ENCODE data around the gene PRKCA.
"Not testable (repeated sequence)": the region's sequence is repeated elsewhere in the genome, so short reads cannot be mapped to it uniquely, and the experiment has no call there.

Gene PRKCA

DNA sequence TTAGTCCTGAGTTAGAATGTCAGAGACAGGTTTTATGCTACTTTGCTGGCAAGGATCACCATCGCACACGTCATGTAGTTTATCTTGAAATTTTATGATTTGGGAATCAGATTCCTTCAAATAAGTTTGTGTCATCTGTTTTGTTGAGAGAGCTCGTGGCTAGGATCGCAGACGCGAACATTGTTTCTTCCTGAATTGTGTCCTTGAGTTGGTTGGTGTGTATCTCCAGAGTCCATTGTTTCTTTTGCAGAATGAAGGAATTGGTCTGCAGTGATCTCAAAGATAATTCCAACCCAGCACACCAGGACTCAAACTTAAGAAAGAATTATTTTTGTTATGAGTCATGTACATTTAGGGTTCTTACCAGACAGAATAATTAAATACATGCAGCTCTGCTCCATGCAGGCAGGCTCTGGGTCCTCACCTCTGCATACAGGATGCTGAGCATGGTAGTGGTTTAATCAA is 51.6 kb downstream of the PRKCA start:
- no peak for DNase-seq (ENCODE audit: low read depth)

DNA sequence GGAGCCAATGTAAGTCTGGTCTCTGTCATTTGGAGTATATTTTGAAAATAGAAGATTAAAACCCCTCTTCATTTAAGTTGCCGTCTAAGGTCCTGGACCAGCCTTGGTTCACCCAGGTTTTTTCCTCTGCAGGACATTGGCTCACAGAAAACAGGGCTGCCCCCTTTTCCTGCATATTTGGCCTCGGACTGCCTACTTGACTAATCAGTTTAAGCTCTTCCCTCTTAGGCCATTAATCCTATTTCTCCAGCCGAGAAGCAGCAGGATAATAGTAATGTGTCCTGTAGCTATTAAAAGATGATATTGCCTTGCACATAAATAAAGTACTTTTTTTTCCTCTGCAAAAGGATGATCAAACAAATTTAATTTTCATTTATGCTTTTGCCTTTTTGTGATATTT is 52.1 kb downstream of the PRKCA start:
- no peak for DNase-seq (ENCODE audit: low read depth)

DNA sequence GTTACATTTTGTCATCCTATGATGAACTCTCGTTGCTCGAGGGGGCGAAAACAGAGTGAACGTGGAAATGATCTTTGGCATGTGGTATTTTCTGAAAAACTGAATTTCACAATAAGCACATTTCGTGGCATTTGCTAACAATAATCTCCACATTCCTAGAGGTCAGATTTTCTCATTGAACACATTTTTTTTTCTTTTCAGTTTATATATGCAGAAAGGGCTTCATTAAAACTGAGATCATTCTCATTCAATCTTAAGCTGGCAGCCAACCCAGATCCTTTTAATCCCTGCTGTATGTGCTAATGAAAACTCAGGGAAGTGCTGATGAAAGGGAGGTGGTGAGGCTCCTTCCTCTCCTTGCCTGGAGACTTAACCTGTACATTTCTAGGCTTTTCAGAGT is 52.6 kb downstream of the PRKCA start:
- no peak for DNase-seq (ENCODE audit: low read depth)

DNA sequence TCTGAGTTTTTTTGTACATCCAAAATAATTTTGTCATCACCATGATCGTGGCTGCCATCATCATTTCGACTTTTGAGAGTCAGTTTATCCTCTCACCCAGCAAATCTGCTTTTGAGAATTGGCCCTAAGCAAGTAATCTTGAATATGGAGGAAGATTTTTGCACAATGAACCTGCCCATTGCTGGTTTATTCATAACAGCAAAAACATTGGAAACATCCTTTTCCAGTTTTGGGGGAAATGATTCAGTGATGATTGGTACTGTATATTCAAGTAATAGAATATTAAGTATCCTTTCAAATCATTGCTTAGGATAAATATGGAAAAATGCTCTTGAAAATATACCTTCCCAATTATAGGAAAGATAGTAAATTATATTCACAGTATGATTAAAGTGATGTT is 53.1 kb downstream of the PRKCA start:
- DNase-seq (ENCODE audit: low read depth), result no peak

DNA sequence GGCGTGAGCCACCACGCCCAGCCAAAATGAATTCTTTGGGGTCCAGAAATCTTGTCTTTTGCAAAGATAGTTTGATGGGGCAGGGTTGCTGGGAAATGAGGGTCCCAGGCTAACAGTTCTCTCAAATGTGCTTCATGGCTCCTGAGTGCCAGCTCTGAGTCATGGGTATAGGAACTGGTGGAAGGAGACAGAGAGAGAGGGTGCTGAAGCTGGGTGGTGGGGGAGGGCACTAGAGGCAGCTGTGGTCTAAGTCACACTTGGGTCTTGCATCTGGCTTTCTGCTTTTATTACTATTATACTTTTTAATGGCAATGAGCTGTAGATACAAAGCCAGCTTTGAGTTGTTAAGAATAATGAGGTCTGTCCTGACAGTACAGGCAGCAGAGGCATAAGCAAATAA is 54.6 kb downstream of the PRKCA start:
- DNase-seq (ENCODE audit: low read depth), result no peak

DNA sequence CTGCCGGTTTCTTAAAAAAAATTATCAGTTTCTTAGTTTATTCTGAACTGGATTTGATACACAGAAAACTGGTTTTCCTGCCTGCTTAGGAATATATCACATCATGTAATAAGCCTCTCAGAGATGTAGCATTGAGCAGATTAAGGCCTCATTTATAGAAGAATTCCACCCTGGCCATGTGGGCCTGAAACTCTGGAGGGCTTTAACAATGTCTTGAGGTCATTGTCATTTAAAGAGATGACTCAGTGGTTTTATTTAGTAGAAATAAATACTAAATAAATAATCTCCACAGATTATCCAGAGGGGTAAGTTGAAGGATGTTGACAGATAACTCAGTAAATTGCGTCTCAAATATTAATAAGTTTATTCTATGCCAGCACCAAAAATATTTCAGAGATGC is 56.9 kb downstream of the PRKCA start:
- DNase-seq (ENCODE audit: low read depth), result no peak

DNA sequence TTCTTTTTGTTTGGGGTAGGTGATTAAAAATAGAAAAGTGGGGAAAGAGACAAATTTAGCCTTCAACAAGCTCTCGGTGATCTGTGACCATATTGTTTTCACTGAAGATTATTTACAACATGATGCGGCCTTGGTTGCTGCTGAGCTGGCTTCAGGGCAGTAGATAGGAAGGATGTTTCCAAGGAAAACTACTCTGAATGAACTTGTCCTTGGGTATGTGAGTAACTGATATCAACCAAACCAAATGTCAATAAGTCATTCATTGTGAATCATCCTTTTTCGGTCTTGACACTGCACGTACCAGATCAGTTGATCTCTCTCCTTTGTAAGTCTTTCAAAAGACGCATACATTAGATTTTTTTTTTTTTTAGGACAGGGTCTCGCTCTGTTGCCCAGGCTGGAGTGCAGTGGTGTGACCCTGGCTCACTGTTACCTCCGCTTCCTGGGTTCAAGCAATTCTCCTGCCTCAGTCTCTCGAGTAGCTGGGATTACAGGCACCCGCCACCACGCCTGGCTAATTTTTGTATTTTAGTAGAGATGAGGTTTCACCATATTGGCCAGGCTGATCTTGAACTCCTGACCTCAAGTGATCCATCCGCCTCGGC is 58.6 kb downstream of the PRKCA start:
- DNase-seq (ENCODE audit: low read depth), result not testable (repeated sequence)

DNA sequence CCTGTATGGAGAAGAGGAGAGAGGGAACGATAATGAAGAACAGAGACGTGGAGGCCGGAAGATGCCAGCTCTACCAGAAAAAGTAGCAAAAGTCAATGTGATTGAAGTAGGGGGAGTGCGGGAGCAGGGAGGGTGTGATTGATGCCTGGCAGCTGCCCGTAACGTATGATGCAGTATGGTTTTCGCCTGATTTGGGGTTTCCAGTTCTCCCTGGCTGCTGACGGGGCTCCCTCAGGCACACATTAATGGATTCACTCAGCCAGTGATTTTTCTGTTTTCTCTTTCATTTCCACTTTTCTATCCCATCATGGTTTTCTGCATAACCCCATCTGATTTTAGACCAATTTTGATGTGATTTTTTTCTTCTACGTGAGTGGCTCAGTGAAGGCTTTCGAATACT is 62.1 kb downstream of the PRKCA start:
- no peak for DNase-seq (ENCODE audit: low read depth)

DNA sequence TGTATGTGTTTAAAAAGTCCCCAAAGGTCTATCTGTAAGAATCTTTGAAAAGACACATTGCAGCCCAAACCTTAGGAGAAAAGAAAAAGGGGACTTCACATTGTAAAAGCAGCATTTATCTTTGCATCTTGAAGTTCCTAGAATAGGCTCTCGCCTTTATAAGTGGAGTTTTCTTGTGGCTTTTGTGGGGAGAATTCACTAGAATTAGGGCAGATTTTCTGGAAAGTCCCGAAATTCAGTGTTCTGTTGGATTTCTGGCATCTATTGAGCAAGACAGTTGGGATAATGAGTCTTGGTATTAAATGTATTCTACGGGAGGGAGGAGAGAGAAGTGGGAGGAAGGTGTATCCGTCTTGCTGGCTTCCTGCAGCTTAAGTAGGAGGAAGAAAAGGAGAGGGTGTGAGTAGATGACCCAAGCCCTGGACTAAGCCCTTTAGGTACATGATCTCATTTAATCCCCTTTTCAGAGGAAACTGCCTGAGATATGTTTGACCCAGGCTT is 62.6 kb downstream of the PRKCA start:
- DNase-seq (ENCODE audit: low read depth), result no peak

DNA sequence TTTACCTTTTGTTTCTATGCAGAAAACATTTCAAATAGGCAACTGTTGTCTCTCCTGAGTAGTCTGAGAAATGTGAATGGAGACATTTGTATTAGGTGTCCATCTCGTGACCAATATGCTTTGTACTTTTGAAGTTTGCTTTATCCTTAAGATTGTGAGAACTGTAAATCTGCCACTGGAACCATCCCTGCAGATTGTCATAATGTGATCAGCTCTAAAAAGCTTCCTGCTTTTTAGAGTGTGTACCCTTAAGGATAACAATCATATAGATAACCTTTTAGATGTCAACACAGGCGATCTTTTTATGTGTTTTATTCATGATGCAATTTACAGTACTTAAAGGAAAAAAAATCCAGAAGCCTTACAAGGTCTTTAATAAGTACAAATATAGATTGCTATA is 63.5 kb downstream of the PRKCA start:
- no peak for DNase-seq (ENCODE audit: low read depth)

DNA sequence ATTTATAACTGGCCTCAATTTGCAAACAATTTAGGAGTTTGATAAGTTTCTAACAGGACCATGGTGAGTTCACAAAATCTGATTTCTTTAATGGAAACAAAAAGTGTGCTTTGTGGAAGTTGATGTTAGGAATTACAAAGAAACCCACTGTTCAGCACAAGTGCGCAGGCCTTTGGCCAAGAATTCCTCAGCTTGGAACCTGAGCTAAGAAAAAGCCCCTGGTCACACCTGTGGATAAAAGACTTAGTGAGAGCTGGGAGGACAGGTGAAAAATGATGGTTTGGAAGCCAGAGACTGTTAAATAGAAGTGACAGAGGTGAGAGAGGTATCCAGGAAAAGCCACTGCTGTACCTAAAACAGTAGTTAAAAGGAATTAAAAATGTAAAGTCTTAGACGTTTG is 64.7 kb downstream of the PRKCA start:
- DNase-seq (ENCODE audit: low read depth), result no peak

DNA sequence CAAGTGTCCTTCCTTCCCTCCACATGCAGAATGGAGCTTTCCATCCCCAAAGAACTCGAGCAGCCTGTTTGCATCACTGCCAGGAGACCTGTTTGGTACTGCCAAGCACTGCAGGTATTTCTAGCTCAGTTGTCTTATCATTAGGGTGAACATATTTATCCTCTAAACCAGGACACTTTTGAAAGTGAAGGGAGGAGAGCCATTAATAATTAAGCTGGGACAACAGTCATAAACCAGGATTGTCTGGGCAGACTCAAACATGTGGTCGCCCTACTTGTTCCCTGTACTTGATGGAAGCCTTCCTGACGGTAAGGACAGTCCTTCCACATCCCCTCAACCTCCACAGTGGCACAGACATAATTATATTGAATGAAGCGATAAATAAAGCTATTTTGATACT is 67.4 kb downstream of the PRKCA start:
- no peak for DNase-seq (ENCODE audit: low read depth)

DNA sequence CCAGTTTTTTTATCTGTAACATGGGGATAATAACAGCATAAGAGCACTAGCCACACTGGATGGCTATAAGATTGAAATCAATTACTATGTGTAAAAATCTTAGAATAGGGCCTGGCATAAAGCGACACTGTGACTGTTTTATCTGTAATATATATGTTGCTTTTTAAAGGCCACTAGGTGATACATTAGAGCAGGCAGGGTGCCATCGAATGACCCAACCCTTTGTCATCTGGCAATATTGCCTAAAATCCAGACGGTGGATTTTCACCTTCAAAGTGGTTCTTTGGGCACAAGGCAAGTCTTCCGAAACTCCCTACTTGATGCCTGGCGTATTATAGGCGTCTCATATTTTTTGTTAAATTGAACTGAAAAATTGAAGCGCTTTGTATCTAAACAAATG is 69.1 kb downstream of the PRKCA start:
- DNase-seq (ENCODE audit: low read depth), result no peak

DNA sequence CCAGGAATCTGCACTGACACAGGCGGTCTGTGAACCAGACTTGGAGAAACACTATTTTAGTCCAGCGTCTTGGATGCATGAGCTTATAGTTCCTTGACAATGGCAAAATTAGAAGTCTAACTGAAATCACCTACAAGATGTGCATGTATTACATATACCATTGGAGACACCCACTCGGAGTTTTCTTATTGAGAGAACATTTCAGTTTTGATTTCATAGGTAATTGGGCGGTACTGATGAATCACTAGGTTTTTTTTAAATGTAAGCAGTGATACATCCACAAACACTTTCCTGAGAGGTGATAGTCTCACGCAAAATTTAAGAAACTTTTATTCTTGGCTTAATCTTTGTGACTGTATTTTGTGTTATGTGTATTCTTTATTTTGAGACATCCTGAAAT is 69.8 kb downstream of the PRKCA start:
- DNase-seq (ENCODE audit: low read depth), result no peak

DNA sequence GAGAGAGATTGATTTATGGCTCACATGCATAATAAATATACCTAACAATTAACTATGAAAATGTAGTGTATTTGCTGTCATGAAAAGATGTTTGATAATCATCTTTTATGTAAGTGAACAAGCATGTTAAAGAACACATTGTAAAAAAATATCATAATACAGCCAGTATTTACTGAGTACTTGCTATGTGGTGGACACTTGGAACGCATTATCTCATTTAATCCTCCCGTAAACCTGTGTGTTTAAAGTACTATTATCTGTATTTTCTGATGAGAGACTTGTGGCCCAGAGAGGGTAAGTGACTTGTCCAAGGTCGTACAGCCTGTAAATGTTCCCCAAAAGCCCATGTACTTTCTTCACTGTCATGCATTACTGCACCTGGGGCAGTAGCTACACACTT is 70.7 kb downstream of the PRKCA start:
- no peak for DNase-seq (ENCODE audit: low read depth)

DNA sequence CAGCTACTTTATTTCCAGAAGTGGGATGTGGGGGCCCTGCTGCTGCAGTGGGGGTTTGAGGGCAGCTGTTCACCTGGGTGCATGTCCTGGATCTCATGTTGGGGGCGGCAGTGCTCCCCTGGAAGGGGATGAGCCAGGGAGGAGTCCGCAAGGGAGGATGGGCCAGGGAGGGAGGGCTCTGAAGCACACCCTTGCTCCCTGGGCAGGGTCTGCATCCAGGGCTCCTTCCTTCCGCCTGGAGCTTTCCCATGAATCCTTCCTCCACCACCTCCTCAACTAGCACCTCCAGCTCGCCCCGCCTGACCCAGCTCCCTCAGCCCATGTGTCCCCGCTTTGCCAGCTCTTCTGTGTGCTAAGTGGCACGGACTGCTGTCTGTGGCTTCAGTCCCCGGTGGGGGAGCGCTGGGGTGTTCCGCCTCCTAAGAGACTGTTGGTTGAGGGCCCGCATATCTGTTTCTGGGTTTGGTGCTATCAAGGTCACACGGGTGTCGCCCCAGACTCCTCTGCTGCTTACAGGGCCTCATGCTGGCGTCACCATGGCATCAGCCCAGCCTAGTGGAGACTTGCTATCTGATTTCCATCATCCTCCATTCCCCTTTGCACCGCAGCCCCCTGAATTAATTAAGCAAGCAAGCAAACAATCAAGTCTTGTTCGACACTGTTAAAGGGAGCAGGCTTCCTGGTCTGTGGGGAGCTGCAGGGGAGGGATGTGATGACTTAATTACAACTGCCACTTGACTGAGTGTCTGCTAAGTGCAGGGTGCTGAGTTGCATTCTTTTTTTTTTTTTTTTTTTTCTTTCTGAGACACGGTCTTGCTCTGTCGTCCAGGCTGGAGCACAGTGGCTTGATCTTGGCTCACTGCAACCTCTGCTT is 71.8 kb downstream of the PRKCA start:
- DNase-seq (ENCODE audit: low read depth), result peak; percentile 40

DNA sequence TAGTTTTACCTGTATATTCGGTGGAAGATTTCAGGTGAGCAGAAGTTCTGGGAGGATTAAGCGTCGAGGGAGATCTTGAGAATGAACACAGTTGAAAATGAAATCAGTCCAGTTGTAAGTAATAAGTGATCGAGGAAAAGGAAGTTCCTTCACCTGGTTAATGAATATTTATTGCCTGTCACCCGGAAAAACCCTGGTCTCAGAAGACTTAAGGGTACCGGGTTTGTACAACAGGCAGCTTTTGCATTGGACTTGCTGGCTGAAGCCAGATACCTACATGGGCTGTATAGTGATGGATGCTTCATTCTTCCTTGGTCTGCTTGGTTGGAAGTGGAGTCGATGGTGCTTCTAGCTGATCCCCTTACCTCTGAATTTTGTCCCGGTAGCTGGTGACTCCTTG is 72.7 kb downstream of the PRKCA start:
- no peak for DNase-seq (ENCODE audit: low read depth)

DNA sequence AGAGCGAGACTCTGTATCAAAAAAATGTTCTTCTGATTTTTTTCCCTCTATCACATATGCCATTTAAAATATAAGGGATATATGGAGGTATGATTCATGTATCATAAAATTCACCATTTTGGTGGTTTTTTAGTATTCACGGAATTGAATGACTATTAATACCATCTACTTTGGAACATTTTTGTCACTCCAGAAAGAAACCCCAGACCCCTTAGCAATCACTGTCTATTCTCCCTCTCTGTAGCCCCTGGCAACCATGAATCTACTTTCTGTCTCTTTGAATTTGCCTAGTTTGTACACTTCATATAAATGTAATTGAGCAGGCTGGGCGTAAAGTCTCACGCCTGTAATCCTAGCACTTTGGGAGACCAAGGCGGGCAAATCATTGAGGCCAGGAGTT is 75.9 kb downstream of the PRKCA start:
- no peak for DNase-seq (ENCODE audit: low read depth)

DNA sequence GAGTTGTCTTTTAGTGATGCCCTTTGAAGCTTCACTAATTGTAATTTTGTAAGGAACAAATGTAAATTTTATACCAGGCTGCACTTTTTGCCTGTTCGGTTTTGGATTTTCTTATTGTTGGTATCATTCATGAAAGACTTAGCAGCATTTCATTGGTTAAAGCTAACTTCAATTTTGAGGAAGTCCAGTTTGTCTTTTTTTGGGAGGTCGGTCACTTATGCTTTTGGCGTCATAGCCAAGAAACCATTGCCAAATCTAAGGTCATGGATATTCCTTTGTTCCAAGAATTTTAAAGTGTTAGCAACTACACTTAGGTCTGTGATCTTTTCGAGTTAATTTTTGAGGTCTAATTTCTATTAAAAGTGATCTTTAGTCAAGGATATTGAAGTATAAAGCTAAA is 77.1 kb downstream of the PRKCA start:
- DNase-seq (ENCODE audit: low read depth), result no peak

DNA sequence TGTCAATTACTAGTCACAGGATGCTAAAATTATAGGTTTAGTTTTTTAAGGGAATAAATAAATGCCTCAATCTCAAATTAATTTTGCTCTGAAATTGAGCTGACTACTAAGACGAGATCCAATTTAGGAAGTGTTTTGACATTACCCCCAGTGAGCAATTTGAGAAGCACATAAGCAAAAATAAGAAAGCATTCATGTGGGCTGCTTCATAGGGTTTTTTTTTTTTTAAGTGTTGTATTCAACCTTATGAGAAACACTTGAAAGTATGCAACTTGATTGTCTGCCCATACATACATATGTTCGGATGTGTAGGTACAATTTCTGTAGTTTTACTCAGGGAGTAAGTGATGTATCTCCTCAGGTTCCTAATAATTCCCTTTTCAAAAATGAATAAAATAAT is 77.6 kb downstream of the PRKCA start:
- no peak for DNase-seq (ENCODE audit: low read depth)

DNA sequence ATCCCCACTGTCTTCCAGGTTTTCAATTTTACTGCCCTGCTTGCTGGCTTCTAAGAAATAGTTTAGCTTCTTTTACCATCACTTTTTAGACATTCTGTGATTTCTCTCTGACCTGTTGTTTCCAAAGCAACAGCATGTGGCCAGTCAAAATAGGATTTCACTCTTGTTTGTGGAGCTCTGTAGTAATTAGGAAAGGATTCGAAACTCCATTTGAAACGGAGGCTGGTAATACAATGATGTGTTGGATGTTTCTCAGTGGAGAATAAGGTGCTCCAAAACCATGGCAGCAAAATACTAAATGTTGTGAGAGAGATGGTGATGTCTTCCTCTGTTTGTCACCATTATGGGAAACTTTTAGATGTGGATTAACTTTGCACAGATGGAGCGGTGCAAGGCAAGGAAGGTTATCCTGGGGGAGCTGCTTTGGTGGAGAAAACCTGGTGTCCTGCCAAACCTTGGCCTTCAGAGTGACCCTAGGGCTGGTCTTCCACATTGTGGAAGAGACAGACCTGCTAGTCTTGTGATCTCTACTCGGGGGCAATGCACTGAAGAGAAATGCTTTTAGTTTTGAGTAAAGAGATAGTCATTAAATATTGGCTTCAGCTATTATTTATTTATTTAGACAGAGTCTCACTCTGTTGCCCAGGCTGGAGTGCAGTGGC is 79.4 kb downstream of the PRKCA start:
- no peak for DNase-seq (ENCODE audit: low read depth)

DNA sequence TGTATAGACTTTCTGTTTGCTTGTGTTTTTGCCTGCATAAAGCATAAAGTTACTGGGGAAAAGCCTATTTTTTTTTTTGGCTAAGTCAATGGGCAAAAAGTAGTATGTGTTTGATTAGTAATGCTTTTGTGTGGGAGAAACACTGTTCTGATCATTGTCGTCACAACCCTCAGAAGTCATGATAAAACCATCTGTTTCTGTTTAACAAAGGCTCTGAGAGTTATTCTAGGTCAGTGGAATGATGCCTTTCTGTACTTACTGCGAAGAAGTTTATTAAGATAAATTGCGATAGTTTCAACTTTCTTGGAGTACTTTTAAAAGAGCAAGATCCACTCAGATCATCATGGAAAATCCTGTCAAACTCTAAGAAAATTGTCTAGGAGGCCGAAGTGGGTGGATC is 80.9 kb downstream of the PRKCA start:
- no peak for DNase-seq (ENCODE audit: low read depth)
